ENCODE data around the gene ROBO1. TPM values are rescaled to one million over a fixed set of nuclear protein-coding genes. Genes with fewer than 3 reads are reported as not detected.
A peak's percentile ranks its signal among the peaks of the same experiment; 100 is the strongest.

ROBO1 gene
- total RNA-seq, 1 experiment from 2014 or later, result 51.2 TPM

- DNase-seq (ENCODE audit: low read depth, low spot score), result no peak
- in situ Hi-C loops (cut with HindIII; ENCODE audit: low pct_unique_long_range_greater_than_20kb, low sequenced_read_pairs), result no loop called here
Observed at GRCh38 chr3:79139395-79140068, 628.3 kb downstream of the ROBO1 start.

GRCh38 chr3:79125313-79125984 lies 642.3 kb downstream of the ROBO1 start:
- no peak for DNase-seq (ENCODE audit: low read depth, low spot score)
- in situ Hi-C loops (cut with HindIII; ENCODE audit: low pct_unique_long_range_greater_than_20kb, low sequenced_read_pairs), result no loop called here

DNA sequence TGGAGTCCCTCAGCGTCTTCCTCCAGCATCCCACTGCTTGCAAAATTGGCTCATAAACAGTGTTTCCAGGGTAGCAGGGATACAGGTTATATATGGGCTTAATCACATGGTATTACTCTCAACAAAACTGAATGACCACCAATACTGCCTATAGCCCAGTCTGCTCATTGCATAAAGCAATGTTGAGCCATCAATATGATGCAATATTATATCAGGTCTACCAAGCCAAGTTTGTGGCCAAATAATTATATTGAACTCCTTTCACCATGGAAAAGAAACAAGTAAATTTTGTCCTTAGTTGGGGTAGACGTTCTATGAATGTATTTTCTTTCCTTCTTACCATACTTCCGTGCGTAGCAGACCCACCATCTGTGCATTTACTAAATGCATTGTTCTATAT lies 652.3 kb downstream of the ROBO1 start:
- in situ Hi-C loops (cut with HindIII; ENCODE audit: low pct_unique_long_range_greater_than_20kb, low sequenced_read_pairs), result no loop called here
- DNase-seq (ENCODE audit: low read depth, low spot score), result no peak

- in situ Hi-C loops (cut with HindIII; ENCODE audit: low pct_unique_long_range_greater_than_20kb, low sequenced_read_pairs), result no loop called here
- DNase-seq (ENCODE audit: low read depth, low spot score), result no peak
Observed at GRCh38 chr3:79113876-79114275, 653.9 kb downstream of the ROBO1 start.

- in situ Hi-C loops (cut with HindIII; ENCODE audit: low pct_unique_long_range_greater_than_20kb, low sequenced_read_pairs), result no loop called here
Observed at GRCh38 chr3:79111375-79112052, 656.3 kb downstream of the ROBO1 start.

DNA sequence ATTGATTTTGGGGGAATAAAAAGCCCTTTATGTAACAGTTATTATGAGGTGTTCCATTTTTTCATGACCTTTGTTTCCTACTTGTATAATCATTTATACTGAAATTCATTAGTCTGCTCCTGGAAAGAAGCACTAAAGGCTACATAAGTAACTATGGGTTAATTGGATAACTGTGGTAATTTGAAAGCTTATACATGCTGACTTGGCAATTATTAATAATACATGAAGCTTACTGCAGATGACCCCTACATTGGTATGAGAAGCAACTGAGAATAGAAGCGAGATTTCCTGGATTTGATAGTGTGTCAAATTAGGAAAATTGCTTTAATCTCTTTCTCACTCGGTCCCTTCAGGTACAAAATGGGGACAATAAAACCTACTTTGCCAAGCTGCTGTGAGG lies 658.0 kb downstream of the ROBO1 start:
- DNase-seq (ENCODE audit: low read depth, low spot score), result no peak
- in situ Hi-C loops (cut with HindIII; ENCODE audit: low pct_unique_long_range_greater_than_20kb, low sequenced_read_pairs), result no loop called here

More at GRCh38 chr3:79111375-79112052, 656.3 kb downstream of the ROBO1 start:
- no peak for DNase-seq (ENCODE audit: low read depth, low spot score)

DNA sequence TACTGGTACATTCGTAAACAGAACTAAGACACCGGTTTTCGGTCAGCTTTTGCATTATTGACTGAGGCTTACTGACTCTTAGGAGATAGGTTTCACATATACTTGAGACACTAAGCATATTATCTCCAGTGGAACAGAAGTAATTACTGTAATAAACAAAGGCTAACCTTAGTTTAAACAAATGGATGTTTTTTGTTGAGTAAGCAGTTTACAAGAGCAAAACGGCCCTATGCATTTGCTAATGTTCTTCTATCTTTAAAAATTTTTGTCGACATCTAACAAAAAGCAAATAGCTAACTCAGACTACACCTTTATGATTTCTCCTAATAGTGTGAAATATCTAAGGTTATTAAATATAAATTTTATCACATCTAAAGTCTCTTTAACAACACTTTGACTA lies 664.5 kb downstream of the ROBO1 start:
- in situ Hi-C loops (cut with HindIII; ENCODE audit: low pct_unique_long_range_greater_than_20kb, low sequenced_read_pairs), result no loop called here
- DNase-seq (ENCODE audit: low read depth, low spot score), result no peak

GRCh38 chr3:79097964-79098660 lies 669.7 kb downstream of the ROBO1 start:
- in situ Hi-C loops (cut with HindIII; ENCODE audit: low pct_unique_long_range_greater_than_20kb, low sequenced_read_pairs), result no loop called here
- no peak for DNase-seq (ENCODE audit: low read depth, low spot score)

DNA sequence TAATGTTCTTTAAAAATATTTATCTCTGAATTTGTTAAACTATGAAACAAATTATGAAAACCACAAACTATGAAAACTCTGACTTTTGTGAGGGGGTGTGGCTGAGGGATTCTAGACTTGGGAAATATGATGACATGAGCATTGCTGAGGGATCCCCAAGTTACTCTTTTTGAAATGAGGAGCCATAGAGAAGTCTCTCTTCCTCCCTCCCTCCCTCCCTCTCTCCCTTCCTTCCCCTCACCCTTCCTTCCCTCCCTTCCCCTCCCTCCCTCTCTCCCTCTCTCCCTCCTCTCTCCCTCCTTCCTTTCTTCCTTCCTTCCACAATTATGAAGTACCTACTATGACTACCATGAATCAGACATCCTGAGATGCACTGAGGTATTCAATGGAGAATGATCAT lies 673.1 kb downstream of the ROBO1 start:
- in situ Hi-C loops (cut with HindIII; ENCODE audit: low pct_unique_long_range_greater_than_20kb, low sequenced_read_pairs), result no loop called here

DNA sequence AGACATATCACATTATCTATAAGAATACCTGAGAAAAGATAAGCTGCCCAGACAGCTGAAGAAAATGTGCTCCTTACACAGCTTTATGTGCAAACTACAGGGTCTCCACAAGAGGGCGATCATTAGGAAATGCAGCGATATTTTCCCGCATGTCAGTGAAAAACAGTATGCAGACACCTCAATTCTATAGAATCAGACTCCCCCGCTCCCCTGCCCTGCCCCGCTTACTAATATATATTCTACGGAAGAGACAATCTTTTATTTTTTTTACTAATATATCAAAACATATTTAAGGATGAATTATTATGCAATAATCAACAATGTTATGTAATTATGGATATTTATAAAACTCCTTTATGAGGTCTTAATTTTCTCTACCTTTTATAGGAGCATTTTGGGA lies 681.3 kb downstream of the ROBO1 start:
- in situ Hi-C loops (cut with HindIII; ENCODE audit: low pct_unique_long_range_greater_than_20kb, low sequenced_read_pairs), result no loop called here
- peak; percentile 75 for DNase-seq (ENCODE audit: low read depth, low spot score)

More for the DNA sequence above, 673.1 kb downstream of the ROBO1 start:
- no peak for DNase-seq (ENCODE audit: low read depth, low spot score)

- no peak for DNase-seq (ENCODE audit: low read depth, low spot score)
Observed at GRCh38 chr3:79085171-79085570, 682.6 kb downstream of the ROBO1 start.

GRCh38 chr3:79081335-79081734 lies 686.5 kb downstream of the ROBO1 start:
- in situ Hi-C loops (cut with HindIII; ENCODE audit: low pct_unique_long_range_greater_than_20kb, low sequenced_read_pairs), result no loop called here
- DNase-seq (ENCODE audit: low read depth, low spot score), result peak; percentile 99

More at GRCh38 chr3:79085171-79085570, 682.6 kb downstream of the ROBO1 start:
- in situ Hi-C loops (cut with HindIII; ENCODE audit: low pct_unique_long_range_greater_than_20kb, low sequenced_read_pairs), result no loop called here

- DNase-seq (ENCODE audit: low read depth, low spot score), result no peak
- in situ Hi-C loops (cut with HindIII; ENCODE audit: low pct_unique_long_range_greater_than_20kb, low sequenced_read_pairs), result no loop called here
Observed at GRCh38 chr3:79074558-79074957, 693.2 kb downstream of the ROBO1 start.

GRCh38 chr3:79067734-79068133 lies 700.1 kb downstream of the ROBO1 start:
- in situ Hi-C loops (cut with HindIII; ENCODE audit: low pct_unique_long_range_greater_than_20kb, low sequenced_read_pairs), result no loop called here
- no peak for DNase-seq (ENCODE audit: low read depth, low spot score)

DNA sequence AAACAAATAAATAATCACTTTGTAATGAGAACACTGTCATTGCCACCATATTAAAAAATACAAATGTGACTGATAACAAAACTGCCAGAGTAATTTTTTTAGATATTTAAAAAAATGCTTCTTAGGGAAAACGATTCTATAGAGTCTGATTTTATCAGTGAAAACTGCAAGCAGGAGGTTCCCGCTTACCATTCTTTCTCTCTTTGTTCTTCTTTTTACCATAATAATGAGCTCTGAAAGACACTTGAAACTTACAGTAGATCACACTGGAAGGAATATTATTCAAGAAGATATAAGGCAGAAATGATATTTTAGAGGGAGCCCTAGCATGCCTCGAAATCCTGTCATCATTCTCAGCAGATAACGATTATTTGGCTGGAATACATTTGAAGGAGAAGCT lies 701.3 kb downstream of the ROBO1 start:
- DNase-seq (ENCODE audit: low read depth, low spot score), result no peak
- in situ Hi-C loops (cut with HindIII; ENCODE audit: low pct_unique_long_range_greater_than_20kb, low sequenced_read_pairs), result no loop called here

DNA sequence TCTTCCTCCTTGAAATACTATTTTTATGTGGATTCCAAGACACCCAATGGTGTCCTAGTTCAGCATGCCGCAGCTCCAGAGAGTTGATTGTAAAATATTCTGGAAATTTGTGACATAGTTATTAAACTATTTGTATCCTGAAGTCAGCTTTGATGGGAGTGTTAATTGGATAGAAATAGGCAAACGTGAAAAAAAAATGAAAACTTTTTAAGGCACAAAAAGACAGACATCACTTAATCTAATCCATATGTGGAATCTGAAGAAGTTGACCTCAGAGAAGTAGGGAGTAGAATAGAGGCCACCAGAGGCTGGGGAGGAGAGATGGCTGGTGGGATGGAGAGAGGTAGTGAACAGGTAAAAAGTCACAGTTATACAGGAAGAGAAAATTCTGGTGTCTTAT lies 704.2 kb downstream of the ROBO1 start:
- DNase-seq (ENCODE audit: low read depth, low spot score), result no peak
- in situ Hi-C loops (cut with HindIII; ENCODE audit: low pct_unique_long_range_greater_than_20kb, low sequenced_read_pairs), result no loop called here

GRCh38 chr3:79057756-79058155 lies 710.0 kb downstream of the ROBO1 start:
- in situ Hi-C loops (cut with HindIII; ENCODE audit: low pct_unique_long_range_greater_than_20kb, low sequenced_read_pairs), result no loop called here
- DNase-seq (ENCODE audit: low read depth, low spot score), result no peak

GRCh38 chr3:79056498-79056897 lies 711.3 kb downstream of the ROBO1 start:
- no peak for DNase-seq (ENCODE audit: low read depth, low spot score)
- in situ Hi-C loops (cut with HindIII; ENCODE audit: low pct_unique_long_range_greater_than_20kb, low sequenced_read_pairs), result no loop called here
